GM18505 (cell line): ENCODE measurements around the gene TRIM29.

Experiments
- ATAC-seq: cut with Tn5 transposase; IDR thresholded peaks from one replicate; pipeline ENCODE4 v1.9.1; 2021; ENCODE audit not compliant: unreplicated experiment
- POLR2A ChIP-seq: IDR thresholded peaks from 4 replicates; pipeline ENCODE4 v1.6.1; 2011; ENCODE audit warnings: borderline replicate concordance; ENCODE audit not compliant: insufficient read depth, insufficient read length; ENCODE audit errors: extremely low read depth

The TRIM29 gene

GRCh38 chr11:120129570-120129969 is 8.3 kb downstream of the TRIM29 start:
- no peak for ATAC-seq
- no peak for TF ChIP-seq POLR2A

- TF ChIP-seq POLR2A = no peak
- no peak for ATAC-seq
These were observed 9.4 kb downstream of the TRIM29 start for GRCh38 chr11:120128392-120129119.

DNA sequence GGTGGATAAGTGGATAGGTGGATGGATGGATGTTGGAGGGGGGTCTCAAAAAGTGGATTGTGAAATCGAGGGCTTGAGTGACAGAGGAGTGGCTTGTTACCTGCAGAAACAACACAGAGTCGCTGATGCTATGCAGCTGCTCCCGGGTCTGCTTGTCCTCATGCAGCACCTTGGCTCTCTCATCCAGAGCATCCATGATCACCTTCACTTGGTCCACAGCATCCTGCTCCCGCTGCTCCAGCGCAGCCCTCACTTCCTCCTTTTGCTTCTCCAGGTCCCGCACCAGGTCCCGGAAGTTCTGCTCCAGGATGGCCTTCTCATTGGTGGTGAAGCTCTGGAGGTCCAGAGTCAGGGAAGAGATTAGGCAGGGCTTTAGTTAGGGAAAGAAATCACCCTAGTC is 10.7 kb downstream of the TRIM29 start:
- TF ChIP-seq POLR2A = no peak
- no peak for ATAC-seq

- TF ChIP-seq POLR2A = no peak
- ATAC-seq = no peak
These were observed 11.3 kb downstream of the TRIM29 start for GRCh38 chr11:120126620-120127019.

GRCh38 chr11:120125509-120125908 is 12.4 kb downstream of the TRIM29 start:
- ATAC-seq = no peak
- TF ChIP-seq POLR2A = no peak

DNA sequence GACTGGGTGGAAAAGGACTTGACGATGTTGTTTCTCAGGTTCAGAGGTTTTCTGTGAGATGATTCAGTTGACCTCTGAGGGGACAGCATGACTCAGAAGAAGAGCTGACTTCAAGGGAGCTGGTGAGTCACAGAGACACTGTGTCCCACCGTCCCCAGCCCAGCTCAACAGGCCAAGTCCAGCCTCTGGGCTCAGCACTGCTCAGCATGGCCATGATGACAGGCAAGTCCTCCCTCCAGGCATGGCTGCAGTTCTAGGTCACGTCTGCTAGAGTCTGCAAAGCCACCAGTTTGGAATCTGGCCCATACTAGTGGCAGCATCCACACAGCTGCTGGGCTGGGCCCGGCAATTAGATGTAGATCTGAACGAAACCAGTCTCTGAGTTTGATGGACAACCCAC is 12.9 kb downstream of the TRIM29 start:
- no peak for ATAC-seq
- TF ChIP-seq POLR2A = no peak

GRCh38 chr11:120124355-120124754 is 13.6 kb downstream of the TRIM29 start:
- no peak for ATAC-seq
- no peak for TF ChIP-seq POLR2A

- no peak for TF ChIP-seq POLR2A
- ATAC-seq = no peak
These were observed 14.0 kb downstream of the TRIM29 start for GRCh38 chr11:120123946-120124345.

GRCh38 chr11:120122924-120123683 is 14.8 kb downstream of the TRIM29 start:
- ATAC-seq = no peak
- no peak for TF ChIP-seq POLR2A

- no peak for TF ChIP-seq POLR2A
- no peak for ATAC-seq
These were observed 15.9 kb downstream of the TRIM29 start for GRCh38 chr11:120121914-120122473.

- no peak for TF ChIP-seq POLR2A
- no peak for ATAC-seq
These were observed 16.6 kb downstream of the TRIM29 start for GRCh38 chr11:120121336-120121735.

DNA sequence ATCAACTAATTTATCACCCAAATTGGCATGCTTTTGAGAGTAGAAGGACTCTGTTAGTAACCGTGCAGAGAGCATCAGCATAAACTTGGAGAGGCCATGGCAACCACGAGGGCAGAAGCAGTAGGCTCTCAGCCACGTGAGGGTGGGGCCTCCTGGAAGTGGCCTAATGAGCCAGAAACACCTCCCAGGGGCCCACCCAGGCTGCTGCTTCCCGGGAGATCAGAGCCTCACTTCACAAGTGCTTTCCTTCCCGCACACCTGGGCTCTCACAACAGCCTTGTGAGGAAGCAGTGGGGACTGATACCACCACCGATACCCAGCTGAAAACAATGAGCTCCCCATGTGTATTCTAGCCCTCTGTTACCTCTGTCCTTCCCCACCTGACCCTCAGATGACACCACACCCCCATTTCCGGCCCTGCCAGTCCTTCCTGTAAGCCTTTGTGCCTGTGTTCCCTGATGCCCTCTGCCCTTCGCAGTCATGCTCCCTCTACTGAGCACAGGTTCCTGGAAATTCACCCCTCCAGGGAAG is 17.0 kb downstream of the TRIM29 start:
- ATAC-seq = no peak
- TF ChIP-seq POLR2A = no peak

- ATAC-seq = no peak
- no peak for TF ChIP-seq POLR2A
These were observed 18.8 kb downstream of the TRIM29 start for GRCh38 chr11:120119121-120119520.

- no peak for ATAC-seq
- no peak for TF ChIP-seq POLR2A
These were observed 19.9 kb downstream of the TRIM29 start for GRCh38 chr11:120117991-120118390.

GRCh38 chr11:120116966-120117365 is 20.9 kb downstream of the TRIM29 start:
- ATAC-seq = no peak
- TF ChIP-seq POLR2A = no peak
